Measurements from ENCODE around the gene RGS17. TPM values are rescaled to one million over a fixed set of nuclear protein-coding genes. Genes with fewer than 3 reads are reported as not detected.
"Not testable (repeated sequence)": the region's sequence is repeated elsewhere in the genome, so short reads cannot be mapped to it uniquely, and the experiment has no call there.

Gene RGS17
- polyA plus RNA-seq, 1 donor = 3.6 TPM

- DNase-seq = no peak
Observed at GRCh38 chr6:153125032-153125431, 6.0 kb downstream of the RGS17 start.

DNA sequence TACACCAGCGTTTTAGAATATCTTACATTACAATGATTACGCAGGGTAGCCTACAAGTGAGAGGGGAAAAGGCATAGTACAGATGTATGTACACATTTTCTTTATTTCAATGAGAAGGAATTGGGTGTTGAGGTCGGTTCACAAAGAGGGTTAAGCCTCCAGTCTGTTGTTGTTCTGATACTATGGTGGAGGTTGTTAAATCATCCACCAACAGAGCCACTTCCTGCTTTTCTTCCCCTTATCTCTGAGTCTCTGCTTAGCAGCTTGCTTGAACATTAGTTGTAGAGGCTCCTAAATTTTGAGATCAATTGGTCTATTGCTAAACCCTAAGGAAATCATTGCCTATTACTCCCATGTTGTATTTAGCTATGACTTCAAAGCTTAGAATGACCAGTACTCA is 7.3 kb downstream of the RGS17 start:
- no peak for DNase-seq

GRCh38 chr6:153121311-153121710 is 9.8 kb downstream of the RGS17 start:
- no peak for DNase-seq

- no peak for DNase-seq
Observed at GRCh38 chr6:153117986-153118879, 12.8 kb downstream of the RGS17 start.

DNA sequence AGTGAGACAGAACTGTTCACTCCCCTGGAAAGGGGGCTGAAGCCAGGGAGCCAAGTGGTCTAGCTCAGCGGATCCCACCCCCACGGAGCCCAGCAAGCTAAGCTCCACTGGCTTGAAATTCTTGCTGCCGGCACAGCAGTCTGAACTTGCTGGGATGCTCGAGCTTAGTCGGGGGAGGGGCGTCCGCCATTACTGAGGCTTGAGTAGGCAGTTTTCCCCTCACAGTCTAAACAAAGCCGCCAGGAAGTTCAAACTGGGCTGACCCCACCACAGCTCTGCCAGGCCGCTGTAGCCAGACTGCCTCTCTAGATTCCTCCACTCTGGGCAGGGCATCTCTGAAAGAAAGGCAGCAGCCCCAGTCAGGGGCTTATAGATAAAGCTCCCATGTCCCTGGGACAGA is 20.0 kb downstream of the RGS17 start:
- DNase-seq = not testable (repeated sequence)

DNA sequence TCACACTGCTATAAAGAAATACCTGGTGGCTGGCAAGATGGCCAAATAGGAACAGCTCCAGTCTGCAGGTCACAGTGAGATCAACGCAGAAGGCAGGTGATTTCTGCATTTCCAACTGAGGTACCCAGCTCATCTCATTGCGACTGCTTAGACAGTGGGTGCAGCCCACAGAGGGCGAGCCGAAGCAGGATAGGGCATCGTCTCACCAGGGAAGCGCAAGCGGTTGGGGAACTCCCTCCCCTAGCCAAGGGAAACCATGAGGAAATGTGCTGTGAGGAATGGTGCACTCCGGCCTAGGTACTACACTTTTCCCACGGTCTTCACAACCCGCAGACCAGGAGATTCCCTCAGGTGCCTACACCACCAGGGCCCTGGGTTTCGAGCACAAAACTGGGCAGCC is 20.5 kb downstream of the RGS17 start:
- DNase-seq = not testable (repeated sequence)

GRCh38 chr6:153108315-153108714 is 22.8 kb downstream of the RGS17 start:
- no peak for DNase-seq

DNA sequence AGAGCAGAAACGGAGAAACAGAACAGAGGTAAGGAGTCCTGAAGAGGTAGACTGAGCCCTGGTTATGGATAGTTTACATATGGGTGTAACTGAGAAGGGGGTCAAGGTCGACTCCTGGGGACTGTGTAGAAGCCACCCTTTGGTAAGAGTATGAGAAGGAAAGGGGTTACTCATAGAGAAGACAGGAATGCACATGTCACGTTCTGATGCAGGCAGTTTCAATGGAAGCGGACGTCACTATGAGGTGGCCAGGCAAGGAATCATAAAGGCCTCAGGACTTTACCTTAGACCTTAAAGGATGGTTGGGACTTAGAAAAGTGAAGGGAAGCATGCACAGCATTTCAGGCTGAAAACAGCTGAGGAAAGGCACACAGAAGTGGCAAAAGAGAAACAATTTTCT is 25.1 kb downstream of the RGS17 start:
- DNase-seq = no peak

GRCh38 chr6:153104220-153104619 is 26.9 kb downstream of the RGS17 start:
- DNase-seq = no peak

GRCh38 chr6:153103319-153103655 is 27.8 kb downstream of the RGS17 start:
- no peak for DNase-seq

DNA sequence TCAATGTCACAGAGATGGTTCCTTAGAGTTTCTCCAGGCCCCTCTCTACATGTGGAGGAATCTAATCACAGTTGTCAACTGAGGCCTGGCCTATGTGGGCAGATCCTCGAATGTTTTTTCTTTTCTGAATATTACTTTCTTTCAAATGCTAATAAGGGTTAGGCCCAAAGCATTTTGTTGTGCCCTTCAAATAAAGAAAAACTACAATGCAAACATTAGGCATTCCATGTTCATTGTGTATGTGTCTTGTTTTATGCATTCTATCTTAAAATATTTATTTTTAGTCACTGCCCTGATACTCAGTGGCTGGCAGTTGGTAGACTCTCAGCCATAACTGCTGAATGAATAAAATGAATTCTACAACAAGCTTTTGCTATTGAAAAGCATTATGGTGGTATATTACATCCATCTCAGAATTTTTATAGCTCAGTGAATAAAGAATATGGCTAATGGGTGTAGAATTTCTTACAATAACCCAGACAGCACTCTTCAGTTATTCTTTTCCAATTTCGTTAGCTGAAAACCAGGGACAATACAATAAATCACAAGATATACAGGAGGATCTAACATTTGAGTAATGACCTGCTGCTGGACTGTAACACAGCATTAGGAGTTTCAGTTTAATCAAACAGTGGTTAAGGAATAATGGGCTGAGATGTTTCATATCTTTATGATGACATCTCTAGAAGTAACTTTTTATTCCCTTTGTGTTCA is 28.3 kb downstream of the RGS17 start:
- no peak for DNase-seq

GRCh38 chr6:153101461-153101860 is 29.6 kb downstream of the RGS17 start:
- DNase-seq = no peak

DNA sequence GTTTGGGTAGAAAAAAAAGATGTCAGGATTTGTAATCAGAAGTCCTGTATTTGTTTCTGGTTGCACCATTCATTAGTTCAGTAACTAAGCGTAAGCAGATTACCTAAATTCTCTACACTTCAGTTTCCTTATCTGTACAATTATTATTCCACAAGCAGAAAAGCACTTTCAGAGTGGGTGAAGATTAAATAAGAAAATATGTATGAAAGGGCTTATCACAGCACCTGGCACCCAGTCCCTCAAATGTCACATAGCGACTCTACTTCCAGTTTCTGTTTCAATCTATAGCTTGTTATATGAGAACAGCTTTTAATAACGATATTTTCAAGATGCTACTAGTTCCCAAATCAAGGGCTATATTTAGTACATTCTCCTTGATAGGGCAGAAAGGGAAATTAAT is 31.4 kb downstream of the RGS17 start:
- DNase-seq = no peak

DNA sequence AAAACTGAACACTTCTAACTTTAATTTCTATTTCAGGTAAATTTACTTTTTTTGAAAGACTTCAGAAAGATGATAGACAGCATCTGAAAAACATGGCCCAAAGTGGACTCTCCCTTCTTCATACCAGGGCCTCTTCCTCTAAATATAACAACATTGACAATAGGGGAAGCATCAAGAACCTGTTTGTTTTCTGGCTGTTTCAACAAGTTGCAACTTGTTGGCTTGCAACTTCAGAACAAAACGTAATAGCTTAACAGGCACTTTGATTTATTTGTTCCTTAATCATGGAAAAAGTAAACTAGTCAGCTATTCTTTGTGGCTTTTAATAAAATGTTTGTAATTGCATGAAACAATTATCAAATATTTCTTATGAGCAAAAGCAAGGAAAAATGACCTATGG is 34.3 kb downstream of the RGS17 start:
- no peak for DNase-seq

GRCh38 chr6:153096031-153096430 is 35.1 kb downstream of the RGS17 start:
- DNase-seq = no peak

DNA sequence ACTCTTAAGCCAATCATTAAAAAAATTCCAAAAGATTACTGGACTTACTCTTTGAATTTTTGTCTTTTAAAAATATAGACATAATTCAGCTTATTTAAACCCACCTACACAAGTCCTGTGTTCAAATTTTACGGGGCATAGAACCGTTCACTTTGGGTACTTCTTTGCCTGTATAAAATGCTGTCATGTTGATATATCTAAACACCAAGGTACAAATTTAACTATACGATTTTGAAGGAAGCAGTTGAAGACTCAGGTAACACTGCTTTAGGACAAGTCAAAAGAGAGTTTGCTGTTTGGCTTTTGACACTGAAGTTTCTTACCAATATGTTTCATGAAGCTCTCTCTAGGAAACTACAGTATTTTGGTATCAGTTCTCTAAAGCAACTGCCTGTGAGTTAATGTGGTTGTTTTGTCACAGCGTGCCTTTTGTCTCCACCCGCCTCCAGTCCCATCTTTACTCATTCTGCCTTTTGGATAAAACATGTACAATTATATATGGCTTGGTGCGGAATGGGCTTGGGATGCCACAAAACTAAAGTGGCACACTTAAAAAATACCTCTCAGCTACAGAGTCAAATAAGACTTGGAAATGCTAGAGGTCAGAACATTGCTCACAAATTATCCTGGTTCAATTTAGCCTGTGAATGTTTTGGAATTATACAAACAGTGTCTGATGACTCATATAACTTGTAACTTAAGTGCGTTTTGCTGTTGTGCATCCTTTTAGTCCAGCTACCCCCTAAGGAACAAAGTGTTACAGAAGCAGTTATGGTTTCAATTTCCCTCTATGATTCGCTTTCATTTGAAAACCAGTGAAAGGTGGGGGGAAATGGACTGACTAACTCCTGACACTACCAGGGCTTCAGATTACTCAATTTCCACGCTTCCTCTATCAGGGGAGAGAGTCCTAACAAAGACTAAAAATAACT is 38.7 kb downstream of the RGS17 start:
- no peak for DNase-seq

GRCh38 chr6:153090241-153090930 is 40.7 kb downstream of the RGS17 start:
- no peak for DNase-seq

DNA sequence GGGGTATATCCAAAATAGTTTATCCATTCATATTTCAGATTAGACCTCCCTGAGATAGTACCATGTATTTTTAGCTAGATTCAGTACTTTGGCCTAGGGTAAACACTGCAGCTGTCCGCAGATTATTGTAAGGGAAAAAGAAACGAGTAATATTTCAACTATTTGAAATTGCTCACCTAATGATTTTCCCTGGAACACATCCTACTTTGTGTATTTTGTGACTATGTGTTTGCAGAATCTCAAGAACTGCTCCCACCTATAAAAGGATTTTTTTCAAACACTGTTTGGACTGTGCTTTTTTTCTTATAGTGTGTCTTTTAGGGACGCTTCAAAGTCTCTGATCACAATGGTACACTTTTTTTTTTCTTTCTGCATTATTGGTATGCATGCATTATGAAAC is 42.3 kb downstream of the RGS17 start:
- no peak for DNase-seq

- DNase-seq = no peak
Observed at GRCh38 chr6:153087436-153087835, 43.6 kb downstream of the RGS17 start.

GRCh38 chr6:153086225-153086990 is 44.7 kb downstream of the RGS17 start:
- no peak for DNase-seq

DNA sequence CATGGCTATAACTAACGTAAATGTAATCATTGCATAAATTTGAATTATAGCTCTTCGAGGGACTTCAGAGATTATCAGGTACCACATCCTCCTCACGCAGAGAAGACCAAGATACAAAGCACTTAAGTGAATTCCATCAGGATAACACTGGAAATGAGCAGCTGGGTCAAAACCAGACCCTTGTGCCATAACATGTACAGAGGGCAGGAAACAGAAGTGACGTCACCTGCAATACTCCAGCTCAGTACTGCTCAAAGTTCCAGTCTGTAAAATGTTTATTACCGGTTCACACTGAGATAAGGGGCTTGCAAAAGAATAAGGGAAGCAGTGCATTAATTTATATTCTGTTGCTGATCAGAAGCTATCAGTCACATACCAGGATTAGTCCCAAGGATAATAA is 45.8 kb downstream of the RGS17 start:
- no peak for DNase-seq

All from left kidney (tissue), 2 donors.